CD4-positive, CD25-positive, alpha-beta regulatory T cell (primary cell): ENCODE data around the gene ACOT7. TPM values are rescaled to one million over a fixed set of nuclear protein-coding genes. Genes with fewer than 3 reads are reported as not detected.

Experiments used
- ATAC-seq, 2 donors: fragments of 150-1000 bp; cut with Tn5 transposase; one replicate each; pipeline ENCODE4 v1.10.0; 2021; ENCODE audit warnings: low read depth in 2 of 2, moderate number of reproducible peaks in 2 of 2, moderate library complexity in 1 of 2
- DNase-seq, 3 donors: peaks; one replicate each; pipeline versions ENCODE4 v3.0.0 to v3.0.0-alpha.2; 2012 to 2022; ENCODE audit warnings: mixed read lengths in 1 of 3
- H3K27ac ChIP-seq: one replicate; pipeline ENCODE4 v1.7.0; 2013; ENCODE audit warnings: mild to moderate bottlenecking, low read length; ENCODE audit not compliant: insufficient read depth, poor library complexity, severe bottlenecking
- H3K27me3 ChIP-seq: one replicate; pipeline ENCODE4 v1.7.0; 2013; ENCODE audit warnings: low read length; ENCODE audit not compliant: control insufficient read depth, insufficient read depth
- H3K36me3 ChIP-seq: one replicate; pipeline ENCODE4 v1.7.0; 2013; ENCODE audit warnings: mild to moderate bottlenecking, low read length, moderate library complexity; ENCODE audit not compliant: control insufficient read depth, insufficient read depth
- H3K4me1 ChIP-seq: 2 replicates; pipeline ENCODE4 v1.7.0; 2013; ENCODE audit warnings: mild to moderate bottlenecking, low read length; ENCODE audit not compliant: insufficient read depth, control insufficient read depth, poor library complexity, severe bottlenecking
- H3K4me3 ChIP-seq: one replicate; pipeline ENCODE4 v1.7.0; 2013; ENCODE audit warnings: low read depth, mild to moderate bottlenecking, low read length, moderate library complexity
- H3K9me3 ChIP-seq, 2 experiments: 1 replicate in 1 of 2; 2 replicates in 1 of 2; pipeline ENCODE4 v1.7.0; 2013; ENCODE audit warnings: low read length in 2 of 2, mild to moderate bottlenecking in 1 of 2, moderate library complexity in 1 of 2; ENCODE audit not compliant: control insufficient read depth in 2 of 2
- H3K27ac Mint-ChIP-seq, 3 donors: one replicate each; pipeline ENCODE4 v1.8.0; 2020 to 2022; ENCODE audit warnings: mild to moderate bottlenecking in 3 of 3, mixed read lengths in 3 of 3, moderate library complexity in 2 of 3
- H3K27me3 Mint-ChIP-seq: one replicate; pipeline ENCODE4 v1.8.0; 2022; ENCODE audit warnings: mild to moderate bottlenecking, mixed read lengths
- H3K36me3 Mint-ChIP-seq: one replicate; pipeline ENCODE4 v1.8.0; 2020; ENCODE audit warnings: mixed read lengths
- H3K4me1 Mint-ChIP-seq, 4 donors: one replicate each; pipeline ENCODE4 v1.8.0; 2020 to 2022; ENCODE audit warnings: mixed read lengths in 4 of 4, mild to moderate bottlenecking in 1 of 4
- H3K4me3 Mint-ChIP-seq, 4 donors: one replicate each; pipeline ENCODE4 v1.8.0; 2020 to 2022; ENCODE audit warnings: mild to moderate bottlenecking in 4 of 4, mixed read lengths in 4 of 4, moderate library complexity in 3 of 4
- H3K9me3 Mint-ChIP-seq, 7 donors: one replicate each; pipeline ENCODE4 v1.8.0; 2020 to 2022; ENCODE audit warnings: mixed read lengths in 7 of 7, mild to moderate bottlenecking in 3 of 7, moderate library complexity in 2 of 7
- polyA plus RNA-seq, 4 donors: library from polyadenylated mRNA; unstranded; fragments of 300-500 nt; fragmentation: Illumina TruSeq; gene quantifications; one replicate each; pipeline ENCODE4 v1.2.3, GENCODE V29; 2021
- total RNA-seq: library from RNA; stranded (reverse); gene quantifications from one replicate; pipeline ENCODE4 v1.2.3, GENCODE V29; 2022

The ACOT7 gene
- total and polyA plus RNA-seq, 5 donors from 2014 or later, result 9.3 to 13.6 (median 9.8) TPM

DNA sequence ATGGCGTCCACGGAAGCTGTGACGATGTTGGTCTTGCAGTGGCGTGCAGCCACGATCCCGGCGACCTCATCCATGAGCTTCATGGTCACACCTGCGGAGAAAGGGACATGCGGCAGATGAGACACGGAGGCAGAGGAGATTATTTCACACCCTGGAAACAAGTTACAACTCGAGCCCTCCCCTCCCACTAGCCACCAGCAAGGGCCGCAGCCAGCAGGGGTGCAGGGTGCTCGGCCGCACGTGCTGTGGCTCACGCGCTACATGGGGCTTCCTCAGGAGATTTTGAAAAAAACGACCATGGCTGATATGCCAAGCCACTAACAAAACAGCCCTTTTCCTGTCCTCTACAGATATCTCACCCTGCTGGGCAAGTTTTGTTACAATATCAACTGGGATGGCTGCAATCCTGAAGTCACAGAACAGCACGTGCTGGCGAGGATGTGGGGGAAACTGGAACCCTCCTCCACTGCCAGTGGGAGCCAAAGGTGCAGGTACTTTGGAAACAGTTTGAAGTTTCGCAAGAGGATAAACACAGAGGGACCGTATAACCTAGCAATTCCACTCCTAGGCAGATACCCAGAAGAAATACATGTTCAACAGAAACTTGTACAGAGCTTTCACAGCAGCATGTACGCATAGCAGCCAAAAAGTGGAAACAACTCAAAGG is 98.5 kb downstream of the ACOT7 start:
- DNase-seq, result no peak
- Mint-ChIP-seq H3K36me3 (peaks cover 14% of the 10 kb centered on the region), H3K27me3 (no peaks in the 10 kb centered on the region), H3K9me3 (no peaks in the 10 kb centered on the region), H3K27ac (no peak overlapping the region), H3K4me3 (no peak overlapping the region), H3K4me1 (no peaks in the 10 kb centered on the region)
- Histone ChIP-seq H3K4me1 (no peaks in the 10 kb centered on the region), H3K4me3 (no peak overlapping the region), H3K9me3 (no peaks in the 10 kb centered on the region), H3K36me3 (peaks cover 3% of the 10 kb centered on the region), H3K27me3 (no peaks in the 10 kb centered on the region), H3K27ac (no peak overlapping the region)
- ATAC-seq, result no peak

DNA sequence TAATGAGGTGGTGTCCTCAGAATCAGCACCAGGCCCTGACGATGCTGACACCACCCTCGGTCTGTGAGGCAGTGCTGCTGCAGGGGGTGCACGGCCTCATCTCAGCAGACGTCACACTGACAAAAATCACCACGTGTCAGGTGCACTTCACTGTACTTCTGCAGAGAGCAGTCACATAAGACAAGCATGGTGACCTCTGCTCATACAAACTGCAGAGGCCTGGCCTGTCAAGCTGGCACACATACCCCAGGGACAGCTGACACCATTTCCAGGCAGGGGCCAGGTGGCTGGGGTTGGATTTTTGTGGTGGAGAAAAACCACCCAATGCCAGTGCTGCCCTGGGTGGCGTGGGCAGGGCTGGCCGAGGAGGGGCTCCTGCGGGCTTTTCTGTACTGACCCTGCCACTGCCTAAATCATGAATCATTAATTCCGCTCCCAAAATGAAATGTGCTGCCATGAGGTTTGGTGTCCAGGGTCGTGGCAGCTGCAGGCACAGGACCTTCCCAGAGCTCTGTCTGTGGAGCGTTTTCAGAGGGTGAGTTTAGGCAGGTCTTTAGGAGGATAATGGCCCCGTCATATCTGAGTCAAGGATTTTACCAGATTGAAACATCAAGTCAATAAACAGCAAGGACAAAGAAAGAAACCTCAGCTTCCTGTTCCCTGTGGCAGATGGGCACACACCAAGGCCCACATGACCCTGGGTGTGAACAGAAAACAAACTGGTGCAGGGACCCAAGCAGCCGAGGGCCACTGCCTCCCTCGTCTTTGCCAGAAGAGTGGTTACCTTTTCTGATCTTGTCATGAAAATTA is 99.3 kb downstream of the ACOT7 start:
- Histone ChIP-seq H3K27me3 (no peaks in the 10 kb centered on the region), H3K4me1 (no peaks in the 10 kb centered on the region), H3K4me3 (no peak overlapping the region), H3K27ac (no peak overlapping the region), H3K36me3 (peaks cover 3% of the 10 kb centered on the region), H3K9me3 (no peaks in the 10 kb centered on the region)
- peaks cover 14% of the 10 kb centered on the region for H3K36me3 Mint-ChIP-seq
- H3K27me3 Mint-ChIP-seq, result no peaks in the 10 kb centered on the region
- no peak for ATAC-seq
- no peaks in the 10 kb centered on the region for H3K9me3 Mint-ChIP-seq
- H3K4me1 Mint-ChIP-seq, result no peaks in the 10 kb centered on the region
- no peak overlapping the region for H3K4me3 Mint-ChIP-seq
- H3K27ac Mint-ChIP-seq, result no peak overlapping the region
- DNase-seq, result no peak

DNA sequence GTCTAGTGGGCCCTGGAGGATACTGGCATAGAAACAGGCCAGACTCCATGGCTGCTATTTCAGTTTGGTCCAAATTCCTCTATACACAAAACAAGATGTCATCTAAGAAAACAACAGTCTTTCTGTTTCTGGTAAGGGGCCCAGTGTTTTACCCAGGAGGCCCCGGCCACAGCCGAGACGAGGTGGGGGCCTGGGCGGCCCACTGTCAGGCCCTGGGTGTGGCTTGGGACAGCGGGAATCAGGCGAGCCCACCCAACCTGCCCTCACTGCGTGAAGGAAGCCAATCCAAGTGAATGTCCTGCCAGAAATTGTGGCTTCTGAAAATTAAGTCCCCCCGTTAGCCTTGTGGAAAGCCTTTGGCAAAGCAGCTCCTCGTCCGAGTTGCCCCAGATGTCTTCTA is 101.5 kb downstream of the ACOT7 start:
- no peak overlapping the region for H3K4me3 ChIP-seq
- ATAC-seq, result no peak
- Mint-ChIP-seq H3K4me3 (no peak overlapping the region), H3K27ac (no peak overlapping the region), H3K36me3 (peaks cover 14% of the 10 kb centered on the region), H3K9me3 (no peaks in the 10 kb centered on the region), H3K4me1 (no peaks in the 10 kb centered on the region), H3K27me3 (no peaks in the 10 kb centered on the region)
- no peak for DNase-seq
- H3K4me1 ChIP-seq, result no peaks in the 10 kb centered on the region
- no peak overlapping the region for H3K27ac ChIP-seq
- H3K36me3 ChIP-seq, result peaks cover 3% of the 10 kb centered on the region
- no peaks in the 10 kb centered on the region for H3K9me3 ChIP-seq
- H3K27me3 ChIP-seq, result no peaks in the 10 kb centered on the region

DNA sequence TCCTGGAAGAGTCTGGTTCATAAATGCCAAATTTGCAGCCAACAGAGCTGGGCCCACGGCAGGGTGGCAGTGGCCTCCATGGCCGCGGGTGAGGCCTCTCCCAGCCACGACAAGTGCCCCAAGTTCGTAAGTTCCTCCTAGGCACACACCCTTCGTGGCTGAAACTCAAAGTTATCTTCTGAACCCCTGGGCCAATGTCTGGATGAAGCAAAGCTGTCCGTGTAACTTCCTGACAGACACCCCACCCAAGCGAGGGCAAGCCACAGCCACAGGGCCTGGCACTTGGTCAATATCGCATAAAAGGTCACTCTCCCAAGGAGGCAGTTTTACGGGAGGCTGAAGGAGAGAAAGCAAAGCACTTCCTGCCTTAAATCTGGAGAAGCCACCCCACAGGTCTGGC is 104.9 kb downstream of the ACOT7 start:
- Mint-ChIP-seq H3K36me3 (peaks cover 8% of the 10 kb centered on the region), H3K4me3 (no peak overlapping the region), H3K27me3 (no peaks in the 10 kb centered on the region), H3K9me3 (no peaks in the 10 kb centered on the region), H3K27ac (no peak overlapping the region), H3K4me1 (no peaks in the 10 kb centered on the region)
- H3K9me3 ChIP-seq, result no peaks in the 10 kb centered on the region
- H3K4me3 ChIP-seq, result no peak overlapping the region
- ATAC-seq (no peak), DNase-seq (no peak)
- no peaks in the 10 kb centered on the region for H3K36me3 ChIP-seq
- H3K27ac ChIP-seq, result no peak overlapping the region
- H3K4me1 ChIP-seq, result no peaks in the 10 kb centered on the region
- H3K27me3 ChIP-seq, result no peaks in the 10 kb centered on the region

DNA sequence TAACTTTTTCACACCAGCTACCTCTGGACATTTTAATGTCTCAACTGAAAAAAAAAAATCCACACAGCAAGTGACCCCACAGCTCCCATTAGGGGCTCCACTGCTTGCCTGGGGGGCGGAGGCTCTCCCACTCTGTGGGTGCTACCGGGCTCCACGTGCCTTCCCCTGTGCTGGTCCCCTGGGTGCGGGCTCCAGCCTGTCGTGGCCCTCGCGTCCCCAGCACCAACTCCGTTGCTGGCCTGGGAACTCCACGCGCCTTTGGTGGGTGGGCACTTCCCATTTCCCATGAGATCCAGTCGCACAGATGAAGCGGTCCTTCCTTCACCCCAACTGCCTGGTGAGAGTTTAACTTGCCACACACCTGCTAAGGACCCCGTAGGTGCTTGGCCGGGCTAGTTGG is 105.5 kb downstream of the ACOT7 start:
- Histone ChIP-seq H3K27ac (no peak overlapping the region), H3K36me3 (no peaks in the 10 kb centered on the region), H3K4me3 (no peak overlapping the region), H3K9me3 (no peaks in the 10 kb centered on the region), H3K27me3 (no peaks in the 10 kb centered on the region), H3K4me1 (no peaks in the 10 kb centered on the region)
- no peaks in the 10 kb centered on the region for H3K9me3 Mint-ChIP-seq
- no peak overlapping the region for H3K27ac Mint-ChIP-seq
- no peaks in the 10 kb centered on the region for H3K4me1 Mint-ChIP-seq
- H3K36me3 Mint-ChIP-seq, result peaks cover 3% of the 10 kb centered on the region
- H3K27me3 Mint-ChIP-seq, result no peaks in the 10 kb centered on the region
- ATAC-seq, result no peak
- DNase-seq, result no peak
- no peak overlapping the region for H3K4me3 Mint-ChIP-seq

DNA sequence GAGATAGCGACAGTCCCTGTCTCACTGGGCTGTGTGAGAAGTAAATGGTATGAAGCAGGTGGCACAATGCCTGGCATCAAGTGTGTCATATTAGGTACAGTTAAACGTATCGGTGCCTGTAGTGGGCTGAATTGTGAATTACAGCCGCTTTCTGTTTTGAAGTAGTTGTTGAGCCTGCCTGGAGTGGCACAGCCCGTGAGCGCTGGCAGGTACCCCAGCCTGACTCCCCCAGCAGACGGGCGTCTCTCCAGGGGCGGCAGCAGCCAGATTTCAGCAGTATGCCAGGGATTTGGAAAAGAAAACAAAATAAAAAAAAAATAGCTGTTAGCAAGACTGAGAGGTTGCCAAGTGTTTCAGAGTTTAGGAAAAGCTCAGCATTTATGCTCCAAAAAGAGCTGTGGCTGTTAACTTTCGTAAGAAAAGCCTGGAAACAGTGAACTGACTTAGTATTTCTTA is 106.1 kb downstream of the ACOT7 start:
- ATAC-seq, result no peak
- H3K9me3 ChIP-seq, result no peaks in the 10 kb centered on the region
- H3K36me3 ChIP-seq, result no peaks in the 10 kb centered on the region
- H3K4me3 ChIP-seq, result no peak overlapping the region
- no peak for DNase-seq
- Mint-ChIP-seq H3K27me3 (no peaks in the 10 kb centered on the region), H3K36me3 (peaks cover 3% of the 10 kb centered on the region), H3K4me3 (no peak overlapping the region), H3K4me1 (no peaks in the 10 kb centered on the region), H3K27ac (no peak overlapping the region), H3K9me3 (no peaks in the 10 kb centered on the region)
- no peaks in the 10 kb centered on the region for H3K27me3 ChIP-seq
- no peaks in the 10 kb centered on the region for H3K4me1 ChIP-seq
- no peak overlapping the region for H3K27ac ChIP-seq

DNA sequence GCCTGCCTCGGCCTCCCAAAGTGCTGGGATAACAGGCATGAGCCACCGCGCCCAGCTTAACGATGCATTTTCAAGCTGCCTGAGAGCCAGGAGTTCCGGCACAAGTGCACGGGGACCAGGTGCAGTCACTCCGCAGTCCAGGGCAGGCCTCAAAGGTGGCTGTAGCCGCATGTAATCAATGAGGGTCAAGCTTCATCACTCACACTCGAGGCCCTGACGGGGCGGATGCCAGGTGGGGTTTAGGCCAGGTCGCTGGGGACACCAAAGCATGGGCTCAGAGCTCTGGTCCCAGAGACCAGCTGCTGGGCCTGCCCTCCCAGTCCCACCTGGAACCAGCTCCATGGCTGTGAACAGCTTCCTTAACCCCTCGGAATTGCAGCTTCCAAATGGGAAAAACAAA is 106.5 kb downstream of the ACOT7 start:
- Histone ChIP-seq H3K9me3 (no peaks in the 10 kb centered on the region), H3K4me1 (no peaks in the 10 kb centered on the region), H3K27ac (no peak overlapping the region), H3K27me3 (no peaks in the 10 kb centered on the region), H3K4me3 (no peak overlapping the region), H3K36me3 (no peaks in the 10 kb centered on the region)
- no peak for ATAC-seq
- no peak overlapping the region for H3K4me3 Mint-ChIP-seq
- no peak for DNase-seq
- no peaks in the 10 kb centered on the region for H3K27me3 Mint-ChIP-seq
- H3K36me3 Mint-ChIP-seq, result peaks cover 3% of the 10 kb centered on the region
- H3K9me3 Mint-ChIP-seq, result no peaks in the 10 kb centered on the region
- no peaks in the 10 kb centered on the region for H3K4me1 Mint-ChIP-seq
- H3K27ac Mint-ChIP-seq, result no peak overlapping the region

DNA sequence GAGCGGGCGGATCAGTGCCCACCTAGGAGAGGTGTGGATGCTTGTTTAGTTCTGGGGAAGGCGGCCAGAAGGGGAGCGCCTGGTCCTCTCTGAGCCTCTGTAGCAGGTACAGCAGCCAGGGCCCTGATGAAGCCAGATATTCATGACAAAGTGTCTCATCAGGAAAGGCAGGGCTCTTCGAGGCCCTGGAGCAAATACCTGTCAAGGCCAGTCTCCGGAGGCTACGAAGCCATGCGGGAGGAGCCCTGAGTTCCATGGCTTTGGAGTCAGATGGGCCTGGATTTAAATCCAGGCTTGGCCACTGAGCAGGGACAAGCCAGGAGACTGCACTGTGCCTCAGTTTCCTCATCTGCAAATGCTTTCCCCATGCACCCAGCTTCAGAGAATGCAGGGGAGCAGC is 107.3 kb downstream of the ACOT7 start:
- Histone ChIP-seq H3K9me3 (no peaks in the 10 kb centered on the region), H3K36me3 (no peaks in the 10 kb centered on the region), H3K27ac (no peak overlapping the region), H3K27me3 (no peaks in the 10 kb centered on the region), H3K4me3 (no peak overlapping the region), H3K4me1 (no peaks in the 10 kb centered on the region)
- DNase-seq (no peak), ATAC-seq (no peak)
- H3K9me3 Mint-ChIP-seq, result no peaks in the 10 kb centered on the region
- H3K36me3 Mint-ChIP-seq, result no peaks in the 10 kb centered on the region
- no peaks in the 10 kb centered on the region for H3K4me1 Mint-ChIP-seq
- no peak overlapping the region for H3K27ac Mint-ChIP-seq
- H3K4me3 Mint-ChIP-seq, result no peak overlapping the region
- no peaks in the 10 kb centered on the region for H3K27me3 Mint-ChIP-seq
